HCT116 (cell line): ENCODE results near the gene RPRM.

Source experiments
- CEBPB ChIP-seq: IDR thresholded peaks from 2 replicates; pipeline ENCODE4 v1.6.1; 2012; ENCODE audit warnings: low read depth
- FOSL1 ChIP-seq: IDR thresholded peaks from 2 replicates; pipeline ENCODE4 v1.6.1; 2012; ENCODE audit warnings: low read depth
- POLR2AphosphoS5 ChIP-seq: IDR thresholded peaks from 2 replicates; pipeline ENCODE4 v1.6.1; 2011; ENCODE audit warnings: mild to moderate bottlenecking, low read depth, low read length, moderate library complexity
- ZFX ChIP-seq: fragments of 450-650 bp; IDR thresholded peaks from 2 replicates; pipeline ENCODE4 v1.6.1; 2017

GRCh38 chr2:153462338-153462859, 16.2 kb downstream of the RPRM start:
- TF ChIP-seq CEBPB = no peak
- TF ChIP-seq FOSL1 = no peak
- no peak for TF ChIP-seq ZFX
- no peak for TF ChIP-seq POLR2AphosphoS5
